ENCODE data around the gene HCFC1. TPM values are rescaled to one million over a fixed set of nuclear protein-coding genes. Genes with fewer than 3 reads are reported as not detected.
A peak's percentile ranks its signal among the peaks of the same experiment; 100 is the strongest.

The HCFC1 gene
- total RNA-seq, 1 experiment from 2014 or later, result 9.5 TPM

GRCh38 chrX:153933748-153934147 is 37.9 kb downstream of the HCFC1 start:
- no peak for DNase-seq (ENCODE audit: low read depth)
- in situ Hi-C loops (cut with HindIII; ENCODE audit: low pct_unique_long_range_greater_than_20kb, low sequenced_read_pairs), result no loop called here

- in situ Hi-C loops (cut with HindIII; ENCODE audit: low pct_unique_long_range_greater_than_20kb, low sequenced_read_pairs), result no loop called here
- DNase-seq (ENCODE audit: low read depth), result no peak
Measured at GRCh38 chrX:153932220-153932915, 39.2 kb downstream of the HCFC1 start.

GRCh38 chrX:153931748-153932147 is 39.9 kb downstream of the HCFC1 start:
- DNase-seq (ENCODE audit: low read depth), result no peak
- in situ Hi-C loops (cut with HindIII; ENCODE audit: low pct_unique_long_range_greater_than_20kb, low sequenced_read_pairs), result no loop called here

GRCh38 chrX:153931151-153931550 is 40.5 kb downstream of the HCFC1 start:
- in situ Hi-C loops (cut with HindIII; ENCODE audit: low pct_unique_long_range_greater_than_20kb, low sequenced_read_pairs), result no loop called here
- DNase-seq (ENCODE audit: low read depth), result no peak

GRCh38 chrX:153930011-153930910 is 41.4 kb downstream of the HCFC1 start:
- DNase-seq (ENCODE audit: low read depth), result no peak
- in situ Hi-C loops (cut with HindIII; ENCODE audit: low pct_unique_long_range_greater_than_20kb, low sequenced_read_pairs), result no loop called here

GRCh38 chrX:153929576-153929975 is 42.0 kb downstream of the HCFC1 start:
- in situ Hi-C loops (cut with HindIII; ENCODE audit: low pct_unique_long_range_greater_than_20kb, low sequenced_read_pairs), result no loop called here

GRCh38 chrX:153928846-153929245 is 42.8 kb downstream of the HCFC1 start:
- DNase-seq (ENCODE audit: low read depth), result no peak
- in situ Hi-C loops (cut with HindIII; ENCODE audit: low pct_unique_long_range_greater_than_20kb, low sequenced_read_pairs), result no loop called here

More at GRCh38 chrX:153929576-153929975, 42.0 kb downstream of the HCFC1 start:
- DNase-seq (ENCODE audit: low read depth), result no peak

GRCh38 chrX:153927922-153928760 is 43.5 kb downstream of the HCFC1 start:
- DNase-seq (ENCODE audit: low read depth), result peak; percentile 98
- in situ Hi-C loops (cut with HindIII; ENCODE audit: low pct_unique_long_range_greater_than_20kb, low sequenced_read_pairs), result no loop called here

- DNase-seq (ENCODE audit: low read depth), result no peak
- in situ Hi-C loops (cut with HindIII; ENCODE audit: low pct_unique_long_range_greater_than_20kb, low sequenced_read_pairs), result no loop called here
Measured at GRCh38 chrX:153927672-153927921, 44.0 kb downstream of the HCFC1 start.

- in situ Hi-C loops (cut with HindIII; ENCODE audit: low pct_unique_long_range_greater_than_20kb, low sequenced_read_pairs), result no loop called here
- DNase-seq (ENCODE audit: low read depth), result no peak
Measured at GRCh38 chrX:153926858-153927671, 44.6 kb downstream of the HCFC1 start.

- no peak for DNase-seq (ENCODE audit: low read depth)
Measured at GRCh38 chrX:153926552-153926857, 45.1 kb downstream of the HCFC1 start.

GRCh38 chrX:153925739-153926551 is 45.7 kb downstream of the HCFC1 start, which contains the start of gene ARHGAP4:
Gene ARHGAP4, minus strand, starts transcription at chrX:153926264. Its CDS starts 62 bp downstream, at chrX:153926202.
- no peak for DNase-seq (ENCODE audit: low read depth)
- in situ Hi-C loops (cut with HindIII; ENCODE audit: low pct_unique_long_range_greater_than_20kb, low sequenced_read_pairs), result no loop called here

More at GRCh38 chrX:153926552-153926857, 45.1 kb downstream of the HCFC1 start:
- in situ Hi-C loops (cut with HindIII; ENCODE audit: low pct_unique_long_range_greater_than_20kb, low sequenced_read_pairs), result no loop called here

GRCh38 chrX:153925387-153925738 is 46.3 kb downstream of the HCFC1 start:
- in situ Hi-C loops (cut with HindIII; ENCODE audit: low pct_unique_long_range_greater_than_20kb, low sequenced_read_pairs), result no loop called here
- no peak for DNase-seq (ENCODE audit: low read depth)

- in situ Hi-C loops (cut with HindIII; ENCODE audit: low pct_unique_long_range_greater_than_20kb, low sequenced_read_pairs), result no loop called here
- no peak for DNase-seq (ENCODE audit: low read depth)
Measured at GRCh38 chrX:153924149-153924861, 47.3 kb downstream of the HCFC1 start.

- in situ Hi-C loops (cut with HindIII; ENCODE audit: low pct_unique_long_range_greater_than_20kb, low sequenced_read_pairs), result no loop called here
- no peak for DNase-seq (ENCODE audit: low read depth)
Measured at GRCh38 chrX:153922932-153923857, 48.4 kb downstream of the HCFC1 start.

All from Caki2 (cell line).